ENCODE data around the gene CRK.
"Not testable (repeated sequence)": the region's sequence is repeated elsewhere in the genome, so short reads cannot be mapped to it uniquely, and the experiment has no call there.

The CRK gene

DNA sequence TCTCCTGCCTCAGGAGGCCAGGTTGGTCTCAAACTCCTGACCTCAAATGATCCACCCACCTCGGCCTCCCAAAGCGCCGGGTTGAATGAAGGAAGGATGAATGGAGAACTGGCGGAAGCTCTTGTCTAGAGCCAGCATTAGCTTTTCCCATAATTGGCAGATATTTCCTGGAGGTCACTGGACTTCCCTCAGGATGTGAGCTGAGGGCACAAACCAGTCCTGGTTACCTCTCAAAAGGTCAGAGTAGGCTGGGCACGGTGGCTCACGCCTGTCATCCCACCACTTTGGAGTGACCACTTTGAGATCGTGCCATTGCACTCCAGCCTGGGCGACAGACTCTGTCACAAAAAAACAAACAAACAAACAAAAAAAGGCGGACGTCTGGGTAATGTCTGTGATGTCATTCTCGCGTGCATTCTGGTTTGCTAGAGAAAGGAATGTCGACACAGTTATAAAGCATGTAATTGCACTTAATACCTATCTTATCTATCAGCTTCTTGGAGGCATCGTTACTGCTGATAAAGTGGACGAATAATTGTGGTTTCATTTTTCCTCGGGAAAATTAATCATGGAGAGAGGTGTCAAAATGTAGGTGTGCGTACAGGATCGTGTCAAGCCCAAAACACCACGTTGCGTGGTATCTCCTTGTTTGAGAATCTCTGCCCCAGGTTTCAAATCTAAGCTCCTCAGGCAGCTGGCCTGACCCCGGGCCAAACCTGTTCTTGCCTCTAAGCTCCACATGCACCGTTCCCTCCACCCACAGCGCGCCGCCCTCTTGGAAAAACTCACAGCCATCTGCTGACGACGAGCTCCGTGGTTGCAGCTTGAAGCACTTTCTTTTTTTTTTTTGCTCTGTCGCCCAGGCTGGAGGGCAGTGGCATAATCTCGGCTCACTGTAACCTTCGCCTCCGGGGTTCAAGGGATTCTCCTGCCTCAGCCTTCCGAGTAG is 6.4 kb upstream of the CRK start:
- DNase-seq = no peak

GRCh38 chr17:1461198-1461944 is 5.3 kb upstream of the CRK start:
- DNase-seq = no peak

- no peak for DNase-seq
Observed at GRCh38 chr17:1460233-1460632, 4.2 kb upstream of the CRK start.

GRCh38 chr17:1455291-1455796 is 688 bp downstream of the CRK start:
- DNase-seq = peak; percentile 75

- DNase-seq = no peak
Observed at GRCh38 chr17:1454541-1454940, 1.5 kb downstream of the CRK start.

- not testable (repeated sequence) for DNase-seq
Observed at GRCh38 chr17:1453694-1454093, 2.3 kb downstream of the CRK start.

- DNase-seq = no peak
Observed at GRCh38 chr17:1452836-1453235, 3.2 kb downstream of the CRK start.

DNA sequence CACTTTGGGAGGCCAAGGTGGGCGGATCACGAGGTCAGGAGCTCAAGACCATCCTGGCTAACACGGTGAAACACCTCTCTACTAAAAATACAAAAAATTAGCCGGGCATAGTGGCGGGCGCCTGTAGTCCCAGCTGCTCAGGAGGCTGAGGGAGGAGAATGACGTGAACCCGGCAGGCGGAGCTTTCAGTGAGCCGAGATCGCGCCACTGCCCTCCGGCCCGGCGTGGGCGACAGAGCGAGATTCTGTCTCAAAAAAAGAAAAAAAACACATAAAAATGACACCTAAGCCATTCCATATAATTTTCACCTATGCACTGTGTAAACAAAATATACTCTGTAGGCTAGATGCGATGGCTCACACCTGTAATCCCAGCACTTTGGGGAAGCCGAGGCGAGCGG is 5.8 kb downstream of the CRK start:
- not testable (repeated sequence) for DNase-seq

DNA sequence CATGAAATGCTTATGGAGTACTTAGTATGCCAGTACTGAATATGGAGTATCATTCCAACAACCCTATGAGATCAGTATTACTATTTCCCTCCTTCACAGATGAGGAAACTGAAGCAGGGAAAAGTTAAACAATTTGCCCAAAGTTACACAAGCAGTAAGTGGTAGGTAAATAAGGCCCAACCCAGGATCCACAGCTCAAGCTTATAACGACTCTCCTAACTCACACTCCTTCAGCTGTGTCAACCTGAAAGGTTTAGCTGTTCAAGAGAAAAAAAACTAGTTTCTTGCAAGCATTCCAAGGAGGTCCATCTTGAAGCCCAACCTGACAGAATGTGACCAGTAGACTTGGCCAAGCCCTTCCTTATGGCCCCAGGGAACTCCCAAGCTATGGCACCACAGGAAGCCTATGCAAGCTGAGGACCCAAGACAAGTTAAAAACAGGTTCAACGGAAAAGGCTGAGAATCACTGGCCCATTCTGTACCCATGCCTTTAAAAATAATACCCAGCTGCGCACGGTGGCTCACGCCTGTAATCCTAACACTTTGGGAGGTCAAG is 6.5 kb downstream of the CRK start:
- DNase-seq = no peak

DNA sequence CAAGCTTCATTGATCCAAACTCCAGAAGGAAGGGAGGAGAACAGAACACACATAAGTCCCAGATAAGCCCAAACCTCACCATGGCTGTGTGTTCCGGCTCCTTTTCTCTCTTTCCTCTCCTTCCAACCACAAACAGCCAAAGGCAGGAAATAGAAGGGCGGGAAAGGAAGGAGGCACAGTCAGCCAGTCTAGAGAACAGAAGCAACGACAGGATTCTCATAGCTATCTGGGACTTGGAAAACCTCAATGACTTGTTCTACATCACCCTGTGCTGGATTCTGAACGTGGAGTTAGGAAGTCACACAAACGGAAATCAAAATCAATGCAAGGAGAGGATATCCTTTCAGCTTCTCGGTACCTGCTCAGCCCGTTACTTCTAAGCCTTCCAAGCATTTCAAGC is 9.0 kb downstream of the CRK start:
- DNase-seq = no peak

DNA sequence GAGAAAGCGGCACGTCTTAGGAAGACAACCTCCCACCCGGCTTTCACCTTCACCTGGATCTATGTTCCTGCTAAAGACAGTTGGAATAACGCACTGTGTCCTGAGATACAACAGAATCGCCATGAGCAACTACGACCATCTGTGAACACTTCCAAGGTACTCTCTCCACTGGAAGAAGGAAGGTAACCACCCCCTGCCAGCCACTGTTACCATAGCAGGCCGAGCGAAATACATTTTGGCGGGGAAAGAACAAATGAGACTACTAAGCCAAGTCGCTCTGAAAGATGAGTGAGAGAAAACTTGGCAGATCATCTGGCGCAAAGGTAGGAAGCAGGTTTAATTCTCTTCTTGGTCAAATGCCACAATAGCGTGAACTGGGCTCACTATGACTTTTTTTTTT is 9.8 kb downstream of the CRK start:
- no peak for DNase-seq

GRCh38 chr17:1445695-1446094 is 10.3 kb downstream of the CRK start:
- DNase-seq = not testable (repeated sequence)

DNA sequence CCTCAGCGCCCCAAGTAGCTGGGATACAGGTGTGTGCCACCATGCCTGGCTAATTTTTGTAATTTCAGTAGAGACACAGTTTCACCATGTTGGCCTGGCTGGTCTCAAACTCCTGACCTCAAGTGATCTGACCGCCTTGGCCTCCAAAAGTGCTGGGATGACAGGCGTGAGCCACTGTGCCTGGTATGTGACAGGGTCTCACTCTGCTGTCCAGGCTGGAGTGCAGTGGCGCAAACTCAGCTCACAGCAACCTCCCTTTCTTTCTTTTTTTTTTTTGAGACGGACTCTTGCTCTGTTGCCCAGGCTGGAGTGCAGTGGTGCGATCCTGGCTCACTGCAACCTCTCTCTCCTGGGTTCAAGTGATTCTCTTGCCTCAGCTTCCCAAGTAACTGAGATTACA is 13.3 kb downstream of the CRK start:
- not testable (repeated sequence) for DNase-seq

- no peak for DNase-seq
Observed at GRCh38 chr17:1442187-1442586, 13.8 kb downstream of the CRK start.

GRCh38 chr17:1440921-1441320 is 15.1 kb downstream of the CRK start:
- no peak for DNase-seq

GRCh38 chr17:1438593-1439083 is 17.4 kb downstream of the CRK start:
- DNase-seq = no peak

DNA sequence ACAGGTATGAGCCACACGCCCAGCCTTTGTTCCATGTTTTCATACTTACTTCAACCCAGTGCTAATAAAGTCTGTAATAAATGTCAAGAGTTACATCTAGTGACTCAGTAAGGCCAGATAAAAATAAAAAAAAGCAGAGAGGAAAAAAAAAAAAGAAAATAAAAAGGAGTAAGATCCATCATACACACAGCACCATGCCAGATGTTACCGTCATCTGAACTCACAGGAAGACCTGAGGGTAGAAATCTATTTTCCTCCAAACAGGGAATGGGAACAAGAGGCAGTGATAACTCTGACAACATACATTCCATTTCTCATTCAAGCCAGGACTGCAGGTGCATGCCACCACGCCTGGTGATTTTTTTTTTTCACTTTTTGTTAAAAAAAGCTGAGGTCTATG is 20.7 kb downstream of the CRK start:
- DNase-seq = no peak

- no peak for DNase-seq
Observed at GRCh38 chr17:1434150-1434549, 21.9 kb downstream of the CRK start.

GRCh38 chr17:1431631-1432104 is 24.4 kb downstream of the CRK start:
- DNase-seq = no peak

DNA sequence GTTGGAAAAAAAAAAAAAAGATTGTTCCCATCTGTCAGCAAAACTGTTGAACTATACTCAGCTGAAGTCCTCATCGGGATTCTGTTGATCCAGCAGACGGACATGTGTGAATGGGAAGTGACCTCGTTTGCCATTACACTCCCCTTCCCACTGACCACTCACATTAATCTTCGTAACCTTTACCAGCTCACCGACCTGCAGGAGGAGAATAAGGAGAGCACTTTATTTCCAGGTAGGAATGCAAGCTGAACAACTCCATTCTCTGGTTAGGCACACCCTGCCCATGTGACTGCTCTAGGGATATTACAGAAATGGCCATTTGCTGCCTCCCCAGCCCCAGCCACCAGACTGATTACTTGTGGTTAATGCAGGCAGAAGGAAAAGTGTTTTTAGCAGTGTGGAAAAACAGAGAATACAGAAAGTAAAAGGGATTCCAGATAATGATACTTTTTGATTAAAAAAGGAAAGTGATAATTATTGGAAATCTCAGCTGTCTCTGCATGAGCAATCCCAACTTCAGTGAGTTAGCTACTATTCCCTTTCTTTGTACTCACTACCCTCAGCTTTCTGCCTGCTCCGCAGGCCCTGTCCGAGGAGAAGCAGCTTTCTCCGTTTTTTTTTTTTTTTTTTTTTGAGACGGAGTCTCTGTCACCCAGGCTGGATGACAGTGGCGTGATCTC is 32.4 kb downstream of the CRK start:
- no peak for DNase-seq

DNA sequence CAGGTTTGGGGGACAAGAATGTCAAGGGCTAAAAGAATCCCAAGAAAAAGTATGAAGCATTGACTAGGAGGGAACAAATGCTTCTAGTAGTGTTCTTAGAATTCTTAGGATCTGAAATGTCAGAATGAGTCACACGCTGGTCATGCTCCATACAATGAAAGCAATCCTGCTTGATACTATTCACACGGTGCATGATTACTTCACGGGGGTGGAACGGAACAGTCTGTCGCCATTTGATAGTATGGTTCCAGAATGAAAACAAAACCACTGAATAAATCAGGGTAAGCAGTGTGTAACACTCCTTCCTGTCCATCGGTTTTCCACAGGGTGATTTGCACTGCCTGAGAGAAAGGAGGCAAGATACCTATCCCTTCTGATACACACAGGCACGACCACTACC is 33.1 kb downstream of the CRK start:
- DNase-seq = no peak

DNA sequence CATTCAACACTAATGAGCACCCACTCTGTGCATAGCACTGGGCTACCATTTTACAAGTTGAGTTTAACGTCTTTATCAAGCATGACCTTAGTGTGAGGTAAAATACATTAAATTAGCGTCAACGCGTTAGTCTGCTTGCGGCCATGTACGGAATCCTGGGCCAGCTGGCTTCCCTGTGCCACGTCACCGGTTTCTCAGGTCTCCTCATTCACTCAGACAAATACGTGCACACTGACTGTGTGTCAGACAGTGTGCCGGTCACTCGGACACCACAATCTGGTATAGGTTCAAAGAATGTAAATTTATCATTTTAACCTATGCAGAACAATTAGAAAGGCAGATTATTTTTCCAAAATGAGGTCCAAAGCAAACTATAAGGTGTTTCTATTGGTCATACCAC is 34.6 kb downstream of the CRK start:
- DNase-seq = no peak

DNA sequence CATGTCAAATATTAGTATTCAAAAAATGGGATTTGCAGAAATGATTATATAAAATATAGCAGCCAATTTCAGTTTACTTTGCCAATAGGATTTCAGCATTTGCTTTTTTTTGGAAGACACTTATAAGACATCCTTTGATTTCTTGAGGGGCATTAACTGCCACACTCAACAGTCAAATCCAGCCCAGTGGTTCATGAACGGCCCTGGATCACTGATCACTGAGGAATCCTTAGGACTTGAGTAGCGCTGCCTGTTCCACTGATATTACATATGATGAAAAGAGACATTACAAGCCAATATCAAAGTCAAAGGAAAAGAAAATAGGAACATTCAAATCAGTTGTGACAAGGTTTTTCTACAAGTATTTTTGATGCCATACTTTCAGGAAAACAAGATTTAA is 35.1 kb downstream of the CRK start:
- DNase-seq = no peak
